Left lung (tissue), 10 donors: Measurements from ENCODE around the gene UBE2QL1. TPM values are rescaled to one million over a fixed set of nuclear protein-coding genes. Genes with fewer than 3 reads are reported as not detected.

Experiments
- ATAC-seq: fragments of 200-7000 bp; cut with Tn5 transposase; one replicate; pipeline ENCODE4 v1.9.1; 2020; ENCODE audit warnings: moderate library complexity
- DNase-seq, 4 donors: peaks; one replicate each; pipeline ENCODE4 v3.0.0-alpha.2; 2013 to 2020
- H3K27ac ChIP-seq, 2 donors: fragments of 200-600 bp; sonication (generic) in 1 of 2; one replicate each; pipeline versions ENCODE4 v1.5.0 to v1.8.0; 2020 to 2021
- H3K27me3 ChIP-seq, 2 donors: fragments of 200-600 bp; sonication (generic) in 1 of 2; one replicate each; pipeline versions ENCODE4 v1.5.0 to v1.8.0; 2020 to 2021
- H3K36me3 ChIP-seq, 2 donors: fragments of 200-600 bp; sonication (generic) in 1 of 2; one replicate each; pipeline versions ENCODE4 v1.5.0 to v1.8.0; 2020 to 2021
- H3K4me1 ChIP-seq, 2 donors: fragments of 200-600 bp; one replicate each; pipeline ENCODE4 v1.8.0; 2021
- H3K4me3 ChIP-seq, 2 donors: fragments of 200-600 bp; sonication (generic) in 1 of 2; one replicate each; pipeline versions ENCODE4 v1.5.0 to v1.8.0; 2020 to 2021; ENCODE audit warnings: mild to moderate bottlenecking in 1 of 2
- H3K9me3 ChIP-seq, 2 donors: fragments of 200-600 bp; sonication (generic) in 1 of 2; one replicate each; pipeline versions ENCODE4 v1.5.0 to v1.8.0; 2020 to 2021
- CTCF ChIP-seq, 2 donors: fragments of 200-600 bp; sonication (generic) in 1 of 2; IDR thresholded peaks; one replicate each; pipeline versions ENCODE4 v1.5.0 to v1.8.0; 2021; ENCODE audit warnings: antibody characterized with exemption in 2 of 2
- intact Hi-C, 2 donors: fragments of 100-400 bp; cut with DNase I; formaldehyde crosslinking; loops; one replicate each; pipeline versions ENCODE4 v1.11.2 to v1.14.2; 2022
- polyA plus RNA-seq, 6 donors: library from polyadenylated mRNA; unstranded; fragments of 120-200 nt; gene quantifications; one replicate each; pipeline ENCODE4 v1.2.1, GENCODE V29; 2013; ENCODE audit not compliant: insufficient read length in 6 of 6
- total RNA-seq, 2 donors: library from RNA; stranded (reverse); fragmentation: NEBNext Ultra II Directional; extraction: Animal tissue kit (Norgen Biotek cat#: 25700); gene quantifications; one replicate each; pipeline ENCODE4 v1.2.1, GENCODE V29; 2021
- donor health status: DM: no; HTN: yes; CAD: no.
- donor health status: DM: no; HTN: no; CAD: no.

The UBE2QL1 gene
- total and polyA plus RNA-seq, 8 donors, result 0.05 to 0.32 (median 0.27) TPM

GRCh38 chr5:6484446-6484845 lies 35.8 kb downstream of the UBE2QL1 start:
- H3K4me3 ChIP-seq, result no peak overlapping the region
- H3K27me3 ChIP-seq, result peaks cover 0 to 20% of the 10 kb centered on the region in 2 donors
- intact Hi-C loops, result no loop called here
- H3K4me1 ChIP-seq, result no peaks in the 10 kb centered on the region
- no peaks in the 10 kb centered on the region for H3K9me3 ChIP-seq
- no peaks in the 10 kb centered on the region for H3K36me3 ChIP-seq
- H3K27ac ChIP-seq, result no peak overlapping the region
- peak in 1 of 4 donors; percentile 50 for DNase-seq
- TF ChIP-seq CTCF (IDR thresholded peaks at IDR 0.05), result no peak
- ATAC-seq, result no peak

DNA sequence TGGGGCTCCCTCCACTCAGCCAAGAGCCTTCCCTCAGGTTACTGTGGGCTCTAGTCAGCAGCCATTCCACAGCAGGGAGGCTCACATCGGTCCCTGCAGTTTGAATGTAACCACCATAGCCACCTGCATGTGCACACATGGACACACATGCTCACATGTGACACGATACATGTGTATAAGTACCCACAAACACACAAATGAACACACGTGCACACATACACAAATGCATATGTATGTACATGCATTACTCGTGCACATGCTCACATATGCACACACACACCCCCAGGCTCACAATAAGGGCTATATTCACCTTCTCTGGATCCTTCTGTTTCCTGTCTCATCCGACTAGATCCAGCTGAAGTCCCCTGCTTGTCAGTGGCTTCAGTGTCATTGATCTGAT lies 36.2 kb downstream of the UBE2QL1 start:
- intact Hi-C loops, result no loop called here
- ATAC-seq, result no peak

DNA sequence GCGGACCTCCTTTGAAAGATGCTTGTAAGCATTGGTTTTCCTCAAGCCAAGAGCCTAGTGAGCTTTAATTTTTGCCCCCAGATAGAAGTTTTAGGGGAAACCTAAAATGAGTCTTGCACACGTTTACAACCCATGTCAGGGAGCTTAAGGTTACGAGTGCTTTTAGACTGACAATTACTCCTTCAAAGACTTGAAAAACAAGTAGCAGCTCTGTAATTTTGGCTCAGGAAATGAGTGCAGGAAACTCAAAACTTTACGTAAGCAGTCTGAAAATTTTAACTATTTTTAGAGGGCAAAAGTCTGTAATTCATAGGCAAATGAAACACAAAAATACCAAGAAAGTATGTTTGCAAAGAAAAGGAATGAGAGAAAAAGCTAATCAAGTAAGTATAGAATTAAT lies 36.8 kb downstream of the UBE2QL1 start:
- Histone ChIP-seq H3K27me3 (peaks cover 0 to 30% of the 10 kb centered on the region in 2 donors), H3K36me3 (no peaks in the 10 kb centered on the region), H3K4me3 (no peak overlapping the region), H3K27ac (no peak overlapping the region), H3K9me3 (no peaks in the 10 kb centered on the region), H3K4me1 (no peaks in the 10 kb centered on the region)
- ATAC-seq (no peak), DNase-seq (no peak)
- intact Hi-C loops, result no loop called here
- no peak for TF ChIP-seq CTCF (IDR thresholded peaks at IDR 0.05)

More for the DNA sequence above, 36.2 kb downstream of the UBE2QL1 start:
- Histone ChIP-seq H3K36me3 (no peaks in the 10 kb centered on the region), H3K27me3 (peaks cover 0 to 24% of the 10 kb centered on the region in 2 donors), H3K4me3 (no peak overlapping the region), H3K9me3 (no peaks in the 10 kb centered on the region), H3K4me1 (no peaks in the 10 kb centered on the region), H3K27ac (no peak overlapping the region)
- no peak for TF ChIP-seq CTCF (IDR thresholded peaks at IDR 0.05)
- no peak for DNase-seq

DNA sequence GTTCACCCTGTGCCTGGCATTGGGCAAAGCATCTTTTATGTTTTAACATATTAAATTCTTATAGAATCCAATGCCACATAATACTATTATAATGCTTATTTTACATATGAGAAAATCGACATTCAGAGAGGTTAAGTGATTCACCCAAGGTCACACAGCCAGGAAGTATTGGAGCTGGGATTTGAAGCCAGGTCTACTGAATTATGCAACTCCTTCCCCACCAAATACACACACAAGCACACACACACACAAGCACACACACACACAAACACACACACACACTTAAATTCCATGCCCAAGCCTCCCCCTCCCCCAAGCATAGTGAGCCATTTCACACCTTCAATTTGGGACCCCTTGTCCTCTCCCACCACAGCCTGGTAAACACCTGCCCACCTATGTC lies 37.4 kb downstream of the UBE2QL1 start:
- intact Hi-C loops, result no loop called here
- no peak for ATAC-seq
- Histone ChIP-seq H3K27ac (no peak overlapping the region), H3K4me1 (no peaks in the 10 kb centered on the region), H3K27me3 (peaks cover 0 to 36% of the 10 kb centered on the region in 2 donors), H3K9me3 (no peaks in the 10 kb centered on the region), H3K4me3 (no peak overlapping the region), H3K36me3 (no peaks in the 10 kb centered on the region)
- no peak for TF ChIP-seq CTCF (IDR thresholded peaks at IDR 0.05)
- no peak for DNase-seq

- Histone ChIP-seq H3K27ac (no peak overlapping the region), H3K9me3 (no peaks in the 10 kb centered on the region), H3K4me1 (no peaks in the 10 kb centered on the region), H3K4me3 (no peak overlapping the region), H3K27me3 (peaks cover 0 to 43% of the 10 kb centered on the region in 2 donors), H3K36me3 (no peaks in the 10 kb centered on the region)
- ATAC-seq (no peak), DNase-seq (no peak)
- no peak for TF ChIP-seq CTCF (IDR thresholded peaks at IDR 0.05)
- intact Hi-C loops, result no loop called here
Measured at GRCh38 chr5:6487081-6487480, 38.4 kb downstream of the UBE2QL1 start.
